Keratinocyte (primary cell): ENCODE data around the gene SPECC1L. TPM values are rescaled to one million over a fixed set of nuclear protein-coding genes. Genes with fewer than 3 reads are reported as not detected.

Source experiments
- DNase-seq: peaks from one replicate; pipeline ENCODE4 v3.0.0-alpha.2; 2011; ENCODE audit warnings: low read depth, missing footprints, low spot score
- FAIRE-seq: peaks from 2 replicates; lab custom pipeline; 2011; peaks lifted over from hg19 to GRCh38; lab: Jason Lieb, UNC
- H2AFZ ChIP-seq: 2 replicates; pipeline ENCODE4 v1.6.0; 2012; ENCODE audit warnings: low read length, control low read depth, inconsistent platforms; ENCODE audit not compliant: control insufficient read depth
- H3K27ac ChIP-seq: 2 replicates; pipeline ENCODE4 v1.5.1; 2011; ENCODE audit warnings: low read length; ENCODE audit not compliant: control insufficient read depth, insufficient read depth
- H3K27me3 ChIP-seq: 3 replicates; pipeline ENCODE4 v1.6.0; 2011; ENCODE audit warnings: low read length; ENCODE audit not compliant: control insufficient read depth, insufficient read depth; ENCODE audit errors: extremely low read depth
- H3K36me3 ChIP-seq, 2 experiments: 2 replicates in 1 of 2; 3 replicates in 1 of 2; pipeline ENCODE4 v1.5.1; 2011; ENCODE audit warnings: low read length in 2 of 2, mild to moderate bottlenecking in 1 of 2; ENCODE audit not compliant: control insufficient read depth in 2 of 2, insufficient read depth in 2 of 2; ENCODE audit errors: extremely low read depth in 1 of 2
- H3K4me1 ChIP-seq: 3 replicates; pipeline ENCODE4 v1.5.1; 2011; ENCODE audit warnings: low read length; ENCODE audit not compliant: control insufficient read depth, insufficient read depth; ENCODE audit errors: extremely low read depth
- H3K4me2 ChIP-seq: 3 replicates; pipeline ENCODE4 v1.6.0; 2011; ENCODE audit warnings: low read depth, low read length; ENCODE audit not compliant: control insufficient read depth, insufficient read depth; ENCODE audit errors: extremely low read depth
- H3K4me3 ChIP-seq, 3 experiments: fragments of 200-600 bp in 1 of 3; sonication (generic) in 1 of 3; 2 replicates in 2 of 3; 3 replicates in 1 of 3; pipeline ENCODE4 v1.5.1; 2011 to 2016; ENCODE audit warnings: low read length in 3 of 3, mild to moderate bottlenecking in 3 of 3, control low read depth in 2 of 3, inconsistent platforms in 1 of 3, low read depth in 1 of 3, mixed read lengths in 1 of 3, mixed run types in 1 of 3, moderate library complexity in 1 of 3; ENCODE audit not compliant: control insufficient read depth in 2 of 3, insufficient read depth in 2 of 3; ENCODE audit errors: extremely low read depth in 1 of 3
- H3K79me2 ChIP-seq: 2 replicates; pipeline ENCODE4 v1.6.0; 2012; ENCODE audit warnings: low read length; ENCODE audit not compliant: control insufficient read depth, insufficient read depth
- H3K9ac ChIP-seq: 3 replicates; pipeline ENCODE4 v1.6.0; 2011; ENCODE audit warnings: low read length; ENCODE audit not compliant: control insufficient read depth, insufficient read depth; ENCODE audit errors: extremely low read depth
- H3K9me1 ChIP-seq: 3 replicates; pipeline ENCODE4 v1.6.0; 2011; ENCODE audit warnings: low read length; ENCODE audit not compliant: control insufficient read depth, insufficient read depth; ENCODE audit errors: extremely low read depth
- H3K9me3 ChIP-seq: 2 replicates; pipeline ENCODE4 v1.5.1; 2012; ENCODE audit warnings: low read depth, low read length; ENCODE audit not compliant: control insufficient read depth
- H4K20me1 ChIP-seq: 3 replicates; pipeline ENCODE4 v1.6.0; 2011; ENCODE audit warnings: low read length; ENCODE audit not compliant: control insufficient read depth, insufficient read depth; ENCODE audit errors: extremely low read depth
- EZH2 ChIP-seq: IDR thresholded peaks from one replicate; pipeline ENCODE4 v1.6.1; 2012; ENCODE audit warnings: inconsistent platforms, mild to moderate bottlenecking, low read length, moderate library complexity
- dilution Hi-C: fragments of 300-500 bp; cut with MboI; formaldehyde crosslinking; loops from one replicate; pipeline ENCODE4 v1.7.0; 2020; ENCODE audit warnings: low sequenced_read_pairs; ENCODE audit not compliant: extremely low pct_ligation_motif_present
- polyA plus RNA-seq, 5 experiments: library from polyadenylated mRNA; depleted of rRNA in 3 of 5; stranded (reverse) in 3 of 5; stranded (forward) in 1 of 5; unstranded in 1 of 5; fragments of >200 nt; gene quantifications; 1 replicate in 1 of 5; 2 replicates in 3 of 5; 3 replicates in 1 of 5; pipeline versions ENCODE4 v1.2.1 to v1.2.3, GENCODE V29; 2011 to 2012; ENCODE audit warnings: missing spikeins in 2 of 5, low read depth in 1 of 5, low replicate concordance in 1 of 5
- TF ChIP-seq, protein P1 (sequence below), 3 experiments: IDR thresholded peaks in 1 of 3; conservative IDR thresholded peaks in 1 of 3; optimal IDR thresholded peaks in 1 of 3; 2 replicates in 2 of 3; 3 replicates in 1 of 3; pipeline versions ENCODE3 to v1.5.1; 2011; ENCODE audit warnings: low read length in 3 of 3, mild to moderate bottlenecking in 3 of 3, moderate library complexity in 2 of 3, control low read depth in 1 of 3, inconsistent platforms in 1 of 3; ENCODE audit not compliant: insufficient read depth in 2 of 3; ENCODE audit errors: extremely low read depth in 1 of 3

SPECC1L gene
- polyA plus RNA-seq, 1 donor (not counting 4 experiments of a cell fraction or from before 2014, with no cell fraction given), result 19.3 TPM

DNA sequence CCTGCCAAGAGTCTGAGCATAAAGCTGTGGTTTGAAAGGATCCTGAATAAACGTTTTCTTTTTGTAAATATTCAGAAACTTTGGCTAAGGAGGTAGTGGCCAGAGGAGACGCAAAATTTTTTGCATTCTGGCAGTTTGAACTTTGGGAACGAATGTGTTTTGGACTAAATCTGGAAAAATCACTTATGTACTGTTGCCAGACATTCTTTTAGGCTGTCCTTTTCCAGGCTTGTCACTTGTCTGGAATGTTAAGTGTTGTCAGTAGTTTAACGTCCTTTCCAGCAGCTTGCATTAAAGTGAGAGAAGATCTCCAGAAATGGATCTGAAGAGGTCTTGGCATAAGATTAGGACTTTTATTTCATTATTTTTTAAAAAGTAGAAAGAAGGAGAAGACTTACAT lies 18.5 kb downstream of the SPECC1L start:
- Histone ChIP-seq H2AFZ (no peak overlapping the region), H4K20me1 (peaks cover 11% of the 10 kb centered on the region), H3K79me2 (peaks cover 60% of the 10 kb centered on the region), H3K9ac (no peak overlapping the region), H3K27ac (no peak overlapping the region), H3K4me2 (no peak overlapping the region), H3K9me3 (no peaks in the 10 kb centered on the region), H3K9me1 (no peaks in the 10 kb centered on the region), H3K27me3 (no peaks in the 10 kb centered on the region), H3K36me3 (peaks cover 0 to 1% of the 10 kb centered on the region in 2 experiments), H3K4me3 (no peak overlapping the region), H3K4me1 (peaks cover 4% of the 10 kb centered on the region)
- FAIRE-seq, result no peak
- no peak for DNase-seq
- no peak for TF ChIP-seq EZH2
- TF ChIP-seq, protein P1, sequence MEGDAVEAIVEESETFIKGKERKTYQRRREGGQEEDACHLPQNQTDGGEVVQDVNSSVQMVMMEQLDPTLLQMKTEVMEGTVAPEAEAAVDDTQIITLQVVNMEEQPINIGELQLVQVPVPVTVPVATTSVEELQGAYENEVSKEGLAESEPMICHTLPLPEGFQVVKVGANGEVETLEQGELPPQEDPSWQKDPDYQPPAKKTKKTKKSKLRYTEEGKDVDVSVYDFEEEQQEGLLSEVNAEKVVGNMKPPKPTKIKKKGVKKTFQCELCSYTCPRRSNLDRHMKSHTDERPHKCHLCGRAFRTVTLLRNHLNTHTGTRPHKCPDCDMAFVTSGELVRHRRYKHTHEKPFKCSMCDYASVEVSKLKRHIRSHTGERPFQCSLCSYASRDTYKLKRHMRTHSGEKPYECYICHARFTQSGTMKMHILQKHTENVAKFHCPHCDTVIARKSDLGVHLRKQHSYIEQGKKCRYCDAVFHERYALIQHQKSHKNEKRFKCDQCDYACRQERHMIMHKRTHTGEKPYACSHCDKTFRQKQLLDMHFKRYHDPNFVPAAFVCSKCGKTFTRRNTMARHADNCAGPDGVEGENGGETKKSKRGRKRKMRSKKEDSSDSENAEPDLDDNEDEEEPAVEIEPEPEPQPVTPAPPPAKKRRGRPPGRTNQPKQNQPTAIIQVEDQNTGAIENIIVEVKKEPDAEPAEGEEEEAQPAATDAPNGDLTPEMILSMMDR (optimal IDR thresholded peaks at IDR 0.05 in 1 of 3, IDR thresholded peaks at IDR 0.05 in 1 of 3, conservative IDR thresholded peaks at IDR 0.05 in 1 of 3; ENCODE audit: extremely low read depth in 1 of 3, insufficient read depth in 2 of 3, low read length in 3 of 3), result no peak
- dilution Hi-C loops, result no loop called here

DNA sequence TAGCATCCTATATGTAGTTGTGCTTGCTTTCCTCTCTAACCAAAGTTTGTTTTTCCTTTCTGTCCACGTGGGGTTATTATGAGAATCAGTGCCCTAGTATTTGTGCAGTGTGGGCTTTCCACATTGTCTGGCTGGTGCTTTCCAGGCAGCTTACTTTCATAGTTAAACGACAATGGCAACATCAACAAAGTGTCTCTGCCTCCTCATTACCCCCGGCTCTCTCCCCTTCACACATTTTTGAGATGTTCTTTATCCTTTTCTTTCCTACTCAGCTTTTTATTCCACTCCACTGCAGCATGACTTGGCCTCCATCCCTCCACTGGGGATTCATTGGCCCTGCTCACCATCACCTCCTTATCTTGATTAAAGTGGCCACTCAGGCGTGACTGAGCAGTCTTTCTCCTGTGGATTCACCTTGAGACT lies 19.1 kb downstream of the SPECC1L start:
- Histone ChIP-seq H3K4me2 (no peak overlapping the region), H3K9me1 (no peaks in the 10 kb centered on the region), H3K79me2 (peaks cover 59% of the 10 kb centered on the region), H4K20me1 (peaks cover 11% of the 10 kb centered on the region), H3K4me3 (no peak overlapping the region), H3K9me3 (no peaks in the 10 kb centered on the region), H2AFZ (no peak overlapping the region), H3K4me1 (peaks cover 3% of the 10 kb centered on the region), H3K27ac (no peak overlapping the region), H3K27me3 (no peaks in the 10 kb centered on the region), H3K36me3 (peaks cover 0 to 1% of the 10 kb centered on the region in 2 experiments), H3K9ac (no peak overlapping the region)
- TF ChIP-seq, protein P1 (optimal IDR thresholded peaks at IDR 0.05 in 1 of 3, IDR thresholded peaks at IDR 0.05 in 1 of 3, conservative IDR thresholded peaks at IDR 0.05 in 1 of 3; ENCODE audit: extremely low read depth in 1 of 3, insufficient read depth in 2 of 3, low read length in 3 of 3), result no peak
- no peak for TF ChIP-seq EZH2
- FAIRE-seq (no peak), DNase-seq (no peak)
- dilution Hi-C loops, result no loop called here
